Measurements from ENCODE around the gene NRP1.
"Not testable (repeated sequence)": the region's sequence is repeated elsewhere in the genome, so short reads cannot be mapped to it uniquely, and the experiment has no call there.

The NRP1 gene

GRCh38 chr10:33315891-33316290, 18.6 kb downstream of the NRP1 start:
- no peak for DNase-seq

DNA sequence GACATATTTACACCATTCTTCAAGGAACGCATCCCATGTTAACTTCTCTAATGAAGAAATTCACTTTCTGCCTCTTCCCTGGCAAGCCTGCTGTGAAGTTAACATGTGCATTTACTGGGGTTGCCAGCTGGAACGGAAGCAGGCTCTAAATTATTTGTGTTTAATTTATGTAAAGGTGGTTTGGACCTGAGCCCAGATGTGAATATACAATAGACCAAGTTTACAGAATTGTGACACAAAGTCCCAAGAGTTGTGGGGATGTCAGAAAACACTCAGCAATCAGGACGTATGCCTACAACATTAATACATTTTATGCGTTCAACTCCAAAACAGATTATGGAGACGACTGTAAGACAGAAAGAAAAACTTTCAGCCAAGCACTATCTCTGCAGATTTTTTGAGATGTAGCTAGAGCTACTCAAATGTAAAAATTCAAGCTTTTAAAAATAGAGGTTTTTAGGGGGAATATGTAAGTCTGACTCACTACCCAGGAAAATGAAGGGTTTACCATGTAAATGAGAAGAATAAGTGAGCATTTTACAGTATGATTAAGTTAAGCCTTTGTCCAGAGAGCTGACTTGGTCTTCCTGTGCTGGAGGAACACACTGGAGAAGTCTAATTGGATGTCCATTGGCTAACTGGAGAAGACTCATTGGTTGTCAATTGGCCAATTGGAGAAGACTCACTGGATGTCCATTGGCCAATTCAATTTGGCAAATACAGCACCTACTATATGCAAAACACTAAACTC, 19.5 kb downstream of the NRP1 start:
- DNase-seq = no peak

DNA sequence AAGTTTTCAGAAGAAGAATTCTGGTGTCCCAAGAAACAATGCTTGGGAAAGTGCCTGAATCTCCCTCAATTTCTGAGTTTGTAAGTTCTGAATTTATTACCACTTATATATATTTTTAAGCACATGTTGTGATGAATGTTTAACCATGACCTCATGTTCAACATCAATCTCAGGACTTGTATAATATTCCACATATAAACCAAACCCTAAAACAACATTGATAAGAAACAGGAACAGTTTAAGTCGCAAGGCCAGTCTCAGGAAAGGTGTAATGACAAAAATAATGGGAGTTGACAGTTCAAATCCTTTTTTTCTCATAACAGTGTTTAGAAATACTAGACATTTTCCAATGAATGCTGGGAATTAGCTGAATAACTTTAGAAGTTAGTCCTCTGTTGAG, 22.8 kb downstream of the NRP1 start:
- DNase-seq = no peak

- no peak for DNase-seq
Observed at GRCh38 chr10:33310853-33311252, 23.6 kb downstream of the NRP1 start.

DNA sequence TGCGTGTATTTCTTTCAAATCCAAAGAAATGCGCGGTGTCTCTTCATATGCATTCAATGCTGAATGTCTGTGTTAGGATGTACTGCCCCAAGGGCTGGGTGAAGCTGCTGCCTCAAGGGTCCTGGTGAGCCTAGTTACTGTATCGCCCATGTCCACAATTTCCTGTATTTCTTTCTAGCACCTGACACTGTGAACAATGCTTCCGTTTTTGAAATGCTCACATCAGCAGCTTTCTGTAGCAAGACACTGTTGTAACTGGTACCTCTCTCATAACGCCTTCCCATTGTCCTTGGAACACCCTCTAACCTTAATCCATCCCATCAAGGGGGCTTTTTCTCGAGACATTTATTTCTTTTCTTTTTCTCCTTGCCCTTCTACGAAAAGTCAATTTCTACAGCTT, 25.1 kb downstream of the NRP1 start:
- no peak for DNase-seq

GRCh38 chr10:33307835-33308234, 26.6 kb downstream of the NRP1 start:
- no peak for DNase-seq

DNA sequence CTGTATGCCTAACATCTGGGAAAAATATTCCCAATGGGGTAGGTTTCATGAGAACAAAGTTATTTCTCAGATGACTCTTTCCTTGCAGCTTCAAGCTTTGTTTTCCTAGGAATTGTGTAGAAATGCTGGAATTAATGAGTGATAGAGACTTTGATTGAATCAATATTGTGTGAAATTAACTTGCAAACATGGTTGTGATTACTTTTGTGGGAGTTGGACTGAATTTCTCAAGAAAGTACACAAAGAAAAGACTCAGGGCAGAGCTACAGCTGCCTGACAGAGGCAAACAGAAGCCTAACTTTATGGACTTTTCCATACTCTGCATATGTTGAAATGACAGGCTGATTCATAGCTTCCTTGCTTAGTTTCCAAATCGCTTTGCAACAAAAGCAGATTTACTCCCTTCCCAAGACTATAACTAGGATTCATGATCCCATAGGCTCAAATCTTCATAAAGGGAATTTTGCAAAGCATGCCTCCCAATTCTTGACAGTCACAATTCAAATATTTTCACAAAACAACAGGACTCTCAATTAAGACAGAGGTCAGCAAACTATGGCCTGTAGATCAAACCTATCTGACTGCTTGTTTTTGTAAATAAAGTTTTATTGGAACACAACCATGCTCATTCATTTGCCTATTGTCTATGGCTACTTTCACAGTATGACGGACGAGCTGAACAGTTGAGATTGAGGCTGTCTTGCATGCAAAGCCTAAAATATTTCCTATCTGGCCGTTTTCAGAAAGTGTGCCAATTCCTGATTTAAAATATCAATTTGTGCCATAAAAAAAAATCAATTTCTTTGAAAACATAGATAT, 27.6 kb downstream of the NRP1 start:
- DNase-seq = no peak

DNA sequence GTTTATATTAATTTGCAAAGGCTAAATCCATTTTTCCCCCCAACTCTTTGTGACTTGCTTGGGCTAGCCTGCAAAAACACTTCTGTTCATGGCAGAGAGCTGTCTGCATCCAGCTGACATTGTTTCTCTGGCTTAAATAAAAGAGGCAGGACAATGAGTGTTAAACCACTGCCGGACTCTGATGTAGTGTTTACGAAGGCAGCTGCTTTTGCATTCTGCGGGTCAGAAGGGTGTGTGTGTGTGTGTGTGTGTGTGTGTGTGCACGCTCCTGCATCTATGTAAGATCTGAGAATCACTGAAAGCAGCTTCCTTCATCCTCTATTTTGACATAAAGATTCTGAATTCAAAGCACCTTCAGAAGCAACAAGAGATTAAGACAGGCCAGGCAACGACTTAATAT, 28.3 kb downstream of the NRP1 start:
- no peak for DNase-seq

DNA sequence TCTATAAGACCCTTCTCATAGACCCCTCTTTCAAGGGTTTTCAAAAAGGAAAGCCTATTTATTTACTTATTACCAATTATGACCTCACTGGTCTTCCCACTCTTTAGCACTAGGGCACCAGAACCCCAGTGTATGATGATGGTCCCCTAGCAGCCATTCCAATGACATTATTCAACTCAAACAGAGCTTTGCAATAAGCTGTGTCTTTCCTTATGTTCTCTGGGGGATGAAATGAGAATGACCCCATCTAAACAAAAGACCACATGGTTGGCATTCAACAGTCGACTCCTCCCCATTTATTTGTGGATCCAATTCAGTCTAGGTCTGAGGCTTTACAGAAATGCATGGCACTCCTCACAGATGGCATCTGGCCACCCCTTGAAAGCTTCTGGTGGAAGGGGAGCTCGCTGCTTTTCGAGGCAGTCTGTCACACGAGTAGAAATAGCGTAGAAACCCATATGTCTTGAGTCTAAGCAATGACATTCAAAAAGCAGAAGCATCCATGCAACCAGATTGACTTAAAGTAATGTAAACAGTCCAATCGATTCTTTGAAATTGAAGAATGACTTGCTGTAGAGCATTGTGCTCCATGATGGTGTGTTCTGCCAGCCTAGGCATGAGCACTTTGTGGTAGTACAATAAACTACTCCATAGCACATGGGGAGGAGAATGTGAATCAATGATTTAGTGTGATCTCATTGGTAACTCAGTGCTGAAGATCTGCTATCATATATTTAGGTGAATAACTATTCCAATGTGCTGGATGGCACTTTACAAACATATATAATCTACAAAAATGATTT, 29.8 kb downstream of the NRP1 start:
- DNase-seq = no peak

DNA sequence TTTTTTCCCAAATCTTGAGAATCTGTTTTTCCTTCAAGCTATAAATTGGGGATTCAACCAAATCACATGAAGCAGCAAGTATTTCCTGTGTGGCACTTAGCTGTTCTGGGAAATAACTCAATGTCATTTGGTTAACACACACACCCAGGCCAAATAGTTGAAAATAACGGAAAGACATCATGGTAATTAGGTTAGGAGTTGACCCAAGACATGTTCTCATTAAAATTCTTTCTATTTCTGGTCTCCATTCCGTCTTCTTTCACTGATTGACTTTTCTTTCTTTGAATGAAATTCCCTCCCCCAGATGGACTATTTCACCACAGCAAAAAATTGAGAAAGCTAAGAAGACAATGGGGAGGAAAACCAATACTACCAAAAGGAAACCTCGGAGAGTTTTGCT, 30.5 kb downstream of the NRP1 start:
- DNase-seq = no peak

DNA sequence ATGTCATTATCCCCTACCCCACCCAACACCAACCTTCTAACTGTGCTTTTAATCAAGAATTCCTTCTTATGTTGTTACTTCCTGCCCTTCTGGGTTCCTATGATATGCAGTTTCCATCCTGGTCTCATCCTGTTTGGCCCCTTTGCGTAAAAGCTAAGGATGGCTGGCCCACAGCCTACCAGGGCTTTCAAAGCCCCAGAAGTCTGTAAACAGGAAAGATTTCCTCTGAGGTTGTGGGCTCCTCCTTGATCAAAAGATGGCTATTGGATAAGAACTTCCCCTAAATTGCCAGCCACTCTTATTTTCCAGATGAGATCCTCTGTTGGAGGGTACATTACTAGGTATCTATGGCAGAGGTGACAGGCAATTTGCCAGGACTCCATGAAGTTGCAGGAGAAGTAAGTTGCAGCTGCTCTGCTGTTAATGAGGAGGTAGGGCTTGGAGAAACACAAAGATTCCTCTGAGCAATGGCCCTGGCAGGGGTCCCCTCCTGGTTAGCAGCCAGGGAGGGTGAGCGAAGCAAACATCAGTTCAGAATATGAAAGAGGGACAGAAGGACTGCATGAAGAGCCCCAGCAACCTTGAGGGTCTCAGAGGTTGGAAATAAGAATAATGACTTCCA, 32.1 kb downstream of the NRP1 start:
- DNase-seq = no peak

- no peak for DNase-seq
Observed at GRCh38 chr10:33301097-33301789, 33.2 kb downstream of the NRP1 start.

DNA sequence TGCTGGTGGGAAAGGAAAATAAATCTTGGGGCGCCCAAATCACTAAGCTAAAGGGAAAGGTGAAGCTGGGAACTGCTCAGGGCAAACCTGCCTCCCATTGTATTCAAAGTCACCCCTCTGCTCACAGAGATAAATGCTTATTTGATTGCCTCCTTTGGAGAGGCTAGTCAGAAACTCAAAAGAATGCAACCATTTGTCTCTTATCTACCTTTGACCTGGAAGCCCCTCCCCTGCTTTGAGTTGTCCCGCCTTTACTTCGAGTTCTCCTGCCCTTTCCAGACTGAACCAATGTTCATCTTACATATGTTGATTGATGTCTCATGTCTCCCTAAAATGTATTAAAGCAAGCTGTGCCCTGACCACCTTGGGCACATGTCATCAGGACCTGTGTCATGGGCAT, 33.9 kb downstream of the NRP1 start:
- DNase-seq = not testable (repeated sequence)

DNA sequence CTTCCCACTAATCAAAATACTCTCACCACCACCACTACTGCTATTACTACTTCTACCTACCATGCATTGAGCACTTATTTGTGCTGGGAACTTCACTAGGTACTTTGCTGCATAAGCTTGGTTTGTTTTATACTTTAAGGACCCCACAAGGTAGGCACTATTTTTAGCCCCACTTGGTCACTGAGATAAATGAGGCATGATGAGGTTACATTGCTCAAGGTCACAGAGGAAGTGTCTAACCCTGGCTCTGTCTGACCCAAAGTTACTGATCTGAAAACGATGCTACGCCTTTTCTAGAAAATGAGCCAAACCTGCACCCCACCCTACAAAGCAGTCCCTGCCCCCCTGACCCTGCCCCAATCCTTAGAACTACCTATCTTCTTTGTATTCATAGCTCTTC, 35.6 kb downstream of the NRP1 start:
- no peak for DNase-seq

- DNase-seq = no peak
Observed at GRCh38 chr10:33298110-33298509, 36.4 kb downstream of the NRP1 start.

GRCh38 chr10:33295851-33296250, 38.6 kb downstream of the NRP1 start:
- no peak for DNase-seq

- no peak for DNase-seq
Observed at GRCh38 chr10:33293531-33294170, 40.8 kb downstream of the NRP1 start.

- DNase-seq = no peak
Observed at GRCh38 chr10:33293076-33293475, 41.4 kb downstream of the NRP1 start.

- no peak for DNase-seq
Observed at GRCh38 chr10:33291053-33291592, 43.3 kb downstream of the NRP1 start.

DNA sequence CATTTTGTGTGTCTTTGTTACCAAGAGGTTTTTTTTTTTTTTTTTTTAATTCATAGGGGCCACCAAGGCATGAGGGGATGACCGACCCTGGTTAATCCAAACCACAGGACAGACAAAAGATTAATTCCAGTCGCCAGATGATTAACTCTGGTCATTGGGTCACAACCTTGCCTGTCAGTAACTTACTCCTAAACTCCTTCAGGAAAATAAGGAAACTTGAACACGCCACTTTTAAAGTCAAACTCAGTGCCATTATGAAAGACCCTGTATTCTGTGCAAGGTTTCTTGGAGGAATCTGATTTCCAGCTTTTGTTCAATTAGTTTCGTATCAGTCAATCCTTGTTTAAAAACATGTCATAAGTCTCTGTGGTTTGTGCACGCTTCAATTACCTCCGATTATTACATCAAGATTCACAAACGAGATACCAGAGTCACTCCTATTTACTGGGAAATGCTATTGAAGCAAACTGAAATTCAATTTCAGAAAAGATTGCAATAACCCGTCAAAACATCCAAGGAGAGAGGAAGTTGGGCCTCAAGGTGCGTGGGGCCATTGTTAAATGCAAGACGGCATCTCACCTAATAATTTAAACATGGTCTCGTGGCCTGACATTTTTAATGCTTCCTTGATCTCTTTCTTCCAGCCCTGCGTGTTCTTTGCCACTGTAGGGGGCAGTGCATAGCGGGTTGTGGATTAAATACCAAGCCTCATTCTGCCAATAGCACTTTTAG, 44.0 kb downstream of the NRP1 start:
- DNase-seq = no peak

DNA sequence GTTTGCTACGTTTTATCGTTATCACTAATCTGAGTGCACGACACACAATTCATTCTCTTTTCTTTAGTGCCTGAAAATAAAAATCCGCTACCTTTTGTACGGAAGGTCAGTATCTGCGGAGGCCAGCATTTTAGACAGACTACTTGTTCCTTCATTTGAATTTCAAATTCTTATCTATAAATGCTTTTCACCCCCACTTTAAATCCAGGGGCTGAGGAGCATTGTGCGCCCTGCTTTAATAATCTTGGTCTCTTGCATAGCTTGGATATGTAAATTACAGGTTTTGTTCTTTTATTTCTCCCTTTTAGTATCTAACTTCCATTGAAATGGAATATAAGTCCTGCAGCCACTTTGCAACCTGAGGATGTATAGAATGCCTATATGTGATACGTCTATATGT, 44.7 kb downstream of the NRP1 start:
- no peak for DNase-seq

Data from NCI-H1048 (cell line).